HS-27A (cell line): ENCODE results near the gene PDK1.

Experiments used
- DNase-seq: peaks from one replicate; pipeline ENCODE4 v3.0.0-alpha.2; 2012; ENCODE audit warnings: low read depth, missing footprints

Gene PDK1

GRCh38 chr2:172597176-172597842 is 41.4 kb downstream of the PDK1 start:
- DNase-seq, result no peak

GRCh38 chr2:172599947-172600346 is 44.1 kb downstream of the PDK1 start:
- DNase-seq, result no peak

- no peak for DNase-seq
These were observed 44.7 kb downstream of the PDK1 start for GRCh38 chr2:172600557-172601008.

GRCh38 chr2:172606285-172606684 is 50.4 kb downstream of the PDK1 start:
- no peak for DNase-seq

GRCh38 chr2:172607379-172607928 is 51.6 kb downstream of the PDK1 start:
- DNase-seq, result no peak

- no peak for DNase-seq
These were observed 53.6 kb downstream of the PDK1 start for GRCh38 chr2:172609488-172609887.

GRCh38 chr2:172612051-172612450 is 56.2 kb downstream of the PDK1 start:
- DNase-seq, result no peak

GRCh38 chr2:172613040-172613439 is 57.1 kb downstream of the PDK1 start:
- DNase-seq, result no peak

- DNase-seq, result no peak
These were observed 57.8 kb downstream of the PDK1 start for GRCh38 chr2:172613615-172614231.

- DNase-seq, result no peak
These were observed 59.0 kb downstream of the PDK1 start for GRCh38 chr2:172614932-172615331.

GRCh38 chr2:172615727-172616261 is 59.9 kb downstream of the PDK1 start:
- no peak for DNase-seq

- DNase-seq, result no peak
These were observed 61.2 kb downstream of the PDK1 start for GRCh38 chr2:172617115-172617514.

GRCh38 chr2:172623249-172623965 is 67.5 kb downstream of the PDK1 start:
- DNase-seq, result no peak

GRCh38 chr2:172624996-172625395 is 69.1 kb downstream of the PDK1 start:
- no peak for DNase-seq

GRCh38 chr2:172627181-172627580 is 71.3 kb downstream of the PDK1 start:
- DNase-seq, result no peak

GRCh38 chr2:172628085-172628484 is 72.2 kb downstream of the PDK1 start:
- no peak for DNase-seq

- DNase-seq, result no peak
These were observed 73.7 kb downstream of the PDK1 start for GRCh38 chr2:172629586-172629985.

GRCh38 chr2:172630181-172630580 is 74.3 kb downstream of the PDK1 start:
- DNase-seq, result no peak

- no peak for DNase-seq
These were observed 78.6 kb downstream of the PDK1 start for GRCh38 chr2:172634477-172634876.

- DNase-seq, result no peak
These were observed 79.7 kb downstream of the PDK1 start for GRCh38 chr2:172635548-172635947.

- DNase-seq, result no peak
These were observed 83.4 kb downstream of the PDK1 start for GRCh38 chr2:172639256-172639655.

GRCh38 chr2:172639823-172640222 is 83.9 kb downstream of the PDK1 start:
- no peak for DNase-seq

- DNase-seq, result no peak
These were observed 84.5 kb downstream of the PDK1 start for GRCh38 chr2:172640389-172640788.
